Muscle of back (tissue), 13 donors: Measurements from ENCODE around the gene SIN3A. TPM values are rescaled to one million over a fixed set of nuclear protein-coding genes. Genes with fewer than 3 reads are reported as not detected.
"Not testable (repeated sequence)": the region's sequence is repeated elsewhere in the genome, so short reads cannot be mapped to it uniquely, and the experiment has no call there.

Source experiments
- DNase-seq, 3 donors: peaks; one replicate each; pipeline versions ENCODE4 v3.0.0 to v3.0.0-alpha.2; 2013
- long read RNA-seq, 9 donors: transcript quantifications; one replicate each; lab custom pipeline, GENCODE V29; 2026
- polyA plus RNA-seq, 10 donors: library from polyadenylated mRNA; unstranded; fragments of 120-200 nt; gene quantifications; one replicate each; pipeline ENCODE4 v1.2.1, GENCODE V29; 2013; ENCODE audit not compliant: insufficient read length in 10 of 10

SIN3A gene
- polyA plus RNA-seq = 10 to 100 TPM; 25.7 to 38.3 (median 30.4) TPM
- long read RNA-seq, donor 1, partial matches to known transcripts = 6 of 9 reads
- long read RNA-seq, donor 1, other reads (novel, unspliced or antisense) = 0 of 9 reads
- long read RNA-seq, donor 2, full-length matches to known transcripts = 2 of 2 reads
- long read RNA-seq, donor 2, partial matches to known transcripts = 0 of 2 reads
- long read RNA-seq, donor 2, other reads (novel, unspliced or antisense) = 0 of 2 reads
- long read RNA-seq, donor 3 = 0 reads
- long read RNA-seq, donor 4 = 0 reads
- long read RNA-seq, donor 5, full-length matches to known transcripts = 2 of 2 reads
- long read RNA-seq, donor 5, partial matches to known transcripts = 0 of 2 reads
- long read RNA-seq, donor 5, other reads (novel, unspliced or antisense) = 0 of 2 reads
- long read RNA-seq, donor 6, full-length matches to known transcripts = 3 of 3 reads
- long read RNA-seq, donor 6, partial matches to known transcripts = 0 of 3 reads
- long read RNA-seq, donor 6, other reads (novel, unspliced or antisense) = 0 of 3 reads
- long read RNA-seq, donor 7, full-length matches to known transcripts = 1 of 1 reads
- long read RNA-seq, donor 7, partial matches to known transcripts = 0 of 1 reads
- long read RNA-seq, donor 7, other reads (novel, unspliced or antisense) = 0 of 1 reads
- long read RNA-seq, donor 8, full-length matches to known transcripts = 3 of 3 reads
- long read RNA-seq, donor 8, partial matches to known transcripts = 0 of 3 reads
- long read RNA-seq, donor 8, other reads (novel, unspliced or antisense) = 0 of 3 reads
- long read RNA-seq, donor 9, full-length matches to known transcripts = 1 of 1 reads
- long read RNA-seq, donor 9, partial matches to known transcripts = 0 of 1 reads
- long read RNA-seq, donor 9, other reads (novel, unspliced or antisense) = 0 of 1 reads

DNA sequence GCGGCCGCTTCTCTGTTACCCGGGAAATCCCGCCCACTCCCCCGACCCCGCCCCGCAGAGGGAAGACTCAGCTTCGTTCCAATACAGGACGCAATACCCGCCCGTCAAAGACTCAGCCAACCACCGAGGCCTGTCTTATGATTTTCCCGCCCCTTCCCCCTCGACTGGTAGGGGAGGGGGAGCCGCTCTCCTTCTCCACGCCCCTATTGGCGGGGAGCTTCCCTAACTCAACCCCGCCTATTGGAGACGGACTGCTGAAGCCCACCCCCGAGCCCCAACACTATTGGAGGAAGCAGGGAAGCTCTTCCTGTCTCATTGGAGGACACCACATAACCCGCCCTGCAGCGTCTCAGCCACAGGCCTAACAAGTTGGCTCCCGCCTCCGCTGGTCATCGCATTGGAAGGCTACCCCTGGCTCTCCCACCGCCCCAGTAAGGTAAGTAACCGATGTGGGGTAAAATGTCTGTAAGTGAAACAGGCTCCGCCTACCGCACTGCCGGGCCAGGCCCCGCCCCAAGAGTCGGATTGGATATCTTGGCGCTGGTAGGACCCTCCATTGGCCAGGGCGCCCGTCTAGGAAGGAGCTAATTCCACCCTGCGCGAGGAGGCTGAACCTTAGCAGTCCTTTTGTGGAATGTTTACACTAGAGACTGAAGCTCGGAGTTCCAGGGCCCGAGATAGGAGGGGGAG is at the start of gene SIN3A:
Gene SIN3A (minus strand): TSS at position 17 of the 690 bp plus-strand sequence. CDS start 21,315 bp downstream, outside the sequence.
- peak; percentile 99 to 100 (median 100) for DNase-seq

DNA sequence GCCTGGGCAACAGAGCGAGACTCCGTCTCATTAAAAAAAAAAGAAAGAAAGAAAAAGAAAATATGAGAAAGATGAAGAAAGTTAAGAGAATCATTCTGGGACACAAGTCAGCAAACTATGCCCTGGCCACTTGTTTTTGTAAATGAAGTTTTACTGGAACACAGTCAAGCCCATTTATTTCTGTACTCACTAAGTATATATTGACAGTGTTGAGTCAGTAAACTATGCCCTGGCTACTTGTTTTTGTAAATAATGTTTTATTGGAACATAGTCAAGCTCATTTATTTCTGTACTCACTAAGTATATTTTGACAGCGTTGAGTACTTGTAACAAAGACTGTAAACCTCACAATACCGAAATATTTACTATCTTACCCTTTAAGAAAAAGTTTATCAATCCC is 42.2 kb upstream of the SIN3A start:
- DNase-seq = no peak

- DNase-seq = peak in 1 of 3 donors; percentile 6
These were observed 32.5 kb upstream of the SIN3A start for GRCh38 chr15:75483961-75484360.

DNA sequence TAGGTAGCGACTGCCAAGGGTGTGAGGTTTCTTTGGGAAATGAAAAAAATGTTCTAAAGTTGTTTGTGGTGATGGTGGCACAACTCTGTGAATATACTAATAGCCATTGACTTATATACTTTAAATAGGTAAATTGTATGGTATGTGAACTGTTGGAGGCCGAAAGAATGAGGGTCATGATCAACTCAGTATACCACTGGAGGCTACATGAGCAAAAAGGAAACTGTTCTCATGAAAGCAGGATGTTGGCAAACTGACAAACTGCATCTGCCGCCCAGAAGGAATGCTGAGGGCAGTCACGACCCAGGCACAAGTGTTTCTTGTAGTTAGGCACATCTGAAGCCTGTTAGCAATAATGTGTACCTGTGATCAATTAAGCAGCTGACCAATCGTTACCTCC is 32.1 kb upstream of the SIN3A start:
- not testable (repeated sequence) for DNase-seq

GRCh38 chr15:75483106-75483505 is 31.6 kb upstream of the SIN3A start:
- DNase-seq = no peak

DNA sequence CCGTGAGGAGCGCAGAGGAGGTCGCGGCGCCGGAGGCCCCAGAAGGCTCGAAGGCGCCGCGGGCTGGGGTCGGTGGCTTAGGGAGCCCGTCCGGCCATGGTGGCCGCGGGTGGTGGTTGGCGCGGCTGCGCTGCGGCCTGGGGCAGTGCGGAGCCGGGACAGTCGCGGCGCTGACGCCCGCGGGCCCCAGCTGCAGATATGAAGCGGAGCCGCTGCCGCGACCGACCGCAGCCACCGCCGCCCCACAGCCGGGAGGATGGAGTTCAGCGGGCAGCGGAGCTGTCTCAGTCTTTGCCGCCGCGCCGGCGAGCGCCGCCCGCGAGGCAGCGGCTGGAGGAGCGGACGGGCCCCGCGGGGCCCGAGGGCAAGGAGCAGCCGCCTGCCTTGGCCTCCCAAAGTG is 29.0 kb upstream of the SIN3A start:
- not testable (repeated sequence) for DNase-seq

DNA sequence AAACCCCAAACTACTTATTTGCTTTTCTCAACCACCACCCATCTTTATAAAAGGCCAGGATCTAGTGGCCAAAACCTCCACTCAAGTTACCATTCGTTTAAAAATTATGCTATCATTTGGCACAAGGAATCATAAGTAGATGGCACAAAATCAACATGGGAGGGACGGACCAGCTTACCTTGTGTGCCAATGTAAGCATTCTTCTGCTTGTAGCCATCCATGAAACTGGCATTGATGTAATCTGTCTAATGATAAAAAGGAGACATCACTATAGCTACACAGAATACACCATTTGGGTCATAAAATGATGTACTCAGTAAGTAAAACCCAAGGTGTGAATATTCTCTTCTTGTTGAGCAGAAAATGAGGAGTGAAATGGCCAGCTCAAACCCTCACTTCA is 28.2 kb upstream of the SIN3A start:
- DNase-seq = no peak

GRCh38 chr15:75477094-75477493 is 25.6 kb upstream of the SIN3A start:
- not testable (repeated sequence) for DNase-seq

DNA sequence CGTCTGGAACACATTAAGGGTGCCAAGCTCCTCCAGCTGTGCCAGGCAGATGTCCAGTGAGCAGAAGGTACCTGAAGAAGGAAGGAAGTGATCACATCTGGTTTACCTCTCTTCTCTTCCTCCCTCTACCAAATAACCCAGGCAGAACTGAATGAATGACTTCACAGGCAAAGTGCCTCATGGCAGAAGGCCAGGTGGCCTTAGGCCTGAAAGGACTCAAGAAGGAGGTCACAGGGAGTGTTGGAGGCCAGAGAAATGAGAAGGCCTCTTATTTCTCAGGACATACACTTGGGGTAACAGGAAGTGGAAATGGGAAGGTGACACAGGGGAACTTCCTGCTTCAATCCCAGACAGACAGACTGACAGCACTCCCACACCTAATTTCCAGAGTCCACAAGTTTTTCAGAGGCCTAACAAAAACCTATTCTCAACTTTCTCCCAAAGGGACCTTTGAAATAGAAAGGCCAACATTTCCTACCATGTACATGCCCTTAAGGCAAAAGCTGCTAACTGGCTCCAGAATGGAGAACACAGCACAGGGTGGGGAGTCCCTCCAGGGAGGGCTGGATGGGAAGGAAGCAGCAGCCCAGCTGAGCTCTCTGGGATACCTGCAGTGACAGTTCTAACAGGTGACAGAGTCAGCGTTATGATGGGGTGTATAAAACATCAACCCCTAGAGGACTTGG is 17.6 kb upstream of the SIN3A start:
- DNase-seq = peak in 2 of 3 donors; percentile 10 to 13

DNA sequence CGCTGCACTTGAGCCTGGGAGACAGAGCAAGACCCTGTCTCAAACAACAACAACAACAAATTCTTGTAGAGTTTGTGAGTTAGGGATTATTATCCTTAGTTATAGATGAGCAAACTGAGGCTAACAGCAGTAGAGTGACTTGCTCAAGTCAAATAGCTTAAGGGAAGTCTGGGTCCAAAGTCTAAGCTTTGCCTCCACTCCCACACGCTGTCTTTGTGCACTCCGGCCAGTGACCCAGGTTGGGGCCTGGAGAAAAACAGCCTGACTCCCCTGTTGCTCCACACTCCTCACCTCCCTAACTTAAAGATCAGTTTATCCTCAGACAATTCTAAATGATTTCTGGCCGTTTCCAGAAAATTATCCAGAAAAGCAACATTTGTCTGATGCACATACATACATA is 9.2 kb upstream of the SIN3A start:
- DNase-seq = no peak

DNA sequence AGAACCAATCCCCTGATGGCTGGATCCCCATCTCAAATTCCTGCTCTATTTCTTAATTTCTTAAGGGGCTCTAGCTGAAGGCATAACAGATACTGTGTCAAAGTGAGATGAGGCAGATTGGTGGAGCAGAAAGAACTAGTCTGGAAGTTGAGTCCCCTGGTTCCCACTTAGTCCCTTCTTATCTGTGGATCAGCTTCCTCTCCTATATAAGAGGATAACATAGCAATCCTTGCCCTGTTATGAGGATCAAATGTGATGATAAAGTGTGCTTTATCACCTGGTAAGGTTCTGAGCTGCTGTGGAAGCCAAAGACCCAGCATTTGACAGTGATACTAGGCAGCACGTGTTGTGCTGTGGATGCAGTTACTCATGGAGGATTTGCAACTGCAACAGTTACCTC is 8.1 kb upstream of the SIN3A start:
- DNase-seq = no peak

GRCh38 chr15:75456710-75457109 is 5.2 kb upstream of the SIN3A start:
- no peak for DNase-seq

- peak in 1 of 3 donors; percentile 15 for DNase-seq
These were observed 4.6 kb upstream of the SIN3A start for GRCh38 chr15:75455982-75456531.

DNA sequence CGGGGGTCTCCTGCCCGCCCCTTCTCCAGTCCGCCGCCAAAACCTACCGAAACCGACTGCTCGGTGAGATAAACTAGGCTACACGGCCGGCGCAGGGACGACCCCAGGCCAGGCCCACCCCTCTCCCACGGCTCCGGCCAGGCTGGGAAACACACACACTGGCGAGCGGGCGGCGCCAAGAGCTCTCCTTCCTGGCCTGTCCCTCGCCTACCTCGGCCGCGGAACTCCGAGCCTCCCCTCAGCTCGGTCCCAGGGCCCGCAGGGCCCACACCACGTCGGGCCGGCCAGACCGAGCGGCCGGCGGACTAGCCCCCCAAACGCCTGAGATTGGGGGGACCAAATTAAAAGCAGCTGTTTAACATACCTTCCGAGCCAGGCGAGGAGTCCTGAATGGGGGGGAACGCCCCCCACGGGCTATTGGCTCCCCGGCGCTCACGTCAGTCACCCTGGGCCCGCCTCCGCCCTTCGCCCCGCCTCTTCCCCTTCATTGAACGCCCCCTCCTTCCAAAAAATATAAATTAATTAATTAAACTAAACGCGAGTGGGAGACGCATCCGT is 4.0 kb upstream of the SIN3A start:
- peak; percentile 84 to 96 (median 91) for DNase-seq

DNA sequence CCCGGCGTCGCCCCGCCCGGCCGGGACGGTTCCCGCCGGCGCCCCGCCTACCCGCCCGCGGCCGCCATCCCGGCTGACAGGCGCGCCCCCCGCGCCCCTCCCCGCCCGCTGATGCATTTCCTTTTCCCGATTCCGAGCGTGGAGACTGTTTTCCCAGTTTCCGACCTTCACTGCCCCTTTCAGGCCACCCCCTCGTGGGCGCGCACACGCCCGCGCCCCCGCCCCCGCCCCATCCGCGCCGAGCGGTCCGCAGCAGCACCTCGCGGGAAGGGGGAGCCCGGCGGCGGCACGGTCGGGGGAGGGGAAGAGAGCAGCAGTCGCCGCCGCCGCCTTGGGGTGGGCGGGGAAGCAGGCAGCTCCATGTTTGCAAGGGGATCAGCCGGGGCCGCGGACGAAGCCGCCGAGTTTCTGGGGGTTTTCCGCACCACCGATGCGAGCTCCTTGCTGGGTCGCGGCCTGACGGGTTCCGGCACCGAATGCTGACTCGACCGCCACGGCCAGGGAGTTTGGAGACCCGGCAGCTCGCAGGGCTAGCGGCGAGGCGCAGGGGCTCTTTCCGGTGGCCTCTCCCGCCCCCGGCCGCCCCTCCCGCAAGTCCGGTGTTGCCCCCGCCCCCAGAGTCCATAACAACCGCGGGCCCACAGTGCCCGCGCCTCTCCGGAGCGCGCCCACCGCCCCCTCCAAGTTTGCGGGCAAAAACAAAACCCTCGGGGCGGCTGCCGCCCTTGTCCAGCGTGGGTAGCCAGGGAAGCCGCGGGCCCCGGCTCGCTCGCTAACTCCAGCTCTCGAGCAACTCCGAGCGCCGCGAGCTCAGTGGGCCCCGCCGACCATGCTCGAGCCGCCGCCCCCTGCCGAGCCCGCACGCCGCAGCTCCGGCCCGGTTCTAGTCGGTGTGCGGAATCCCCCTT is 3.2 kb upstream of the SIN3A start:
- DNase-seq = peak in 2 of 3 donors; percentile 10 to 88

GRCh38 chr15:75453703-75454470 is 2.4 kb upstream of the SIN3A start:
- peak; percentile 100 for DNase-seq

- DNase-seq = peak; percentile 49 to 79 (median 54)
These were observed 1.6 kb upstream of the SIN3A start for GRCh38 chr15:75452865-75453702.
